GM19043 (cell line): Measurements from ENCODE around the gene SRGAP1.
"Not testable (repeated sequence)": the region's sequence is repeated elsewhere in the genome, so short reads cannot be mapped to it uniquely, and the experiment has no call there.

ENCODE experiments used
- ATAC-seq: cut with Tn5 transposase; IDR thresholded peaks from one replicate; pipeline ENCODE4 v1.9.1; 2021; ENCODE audit warnings: low read depth; ENCODE audit not compliant: unreplicated experiment

SRGAP1 gene

GRCh38 chr12:63863658-63864453 lies 19.4 kb downstream of the SRGAP1 start:
- no peak for ATAC-seq

- no peak for ATAC-seq
Observed at GRCh38 chr12:63864454-63864706, 19.9 kb downstream of the SRGAP1 start.

DNA sequence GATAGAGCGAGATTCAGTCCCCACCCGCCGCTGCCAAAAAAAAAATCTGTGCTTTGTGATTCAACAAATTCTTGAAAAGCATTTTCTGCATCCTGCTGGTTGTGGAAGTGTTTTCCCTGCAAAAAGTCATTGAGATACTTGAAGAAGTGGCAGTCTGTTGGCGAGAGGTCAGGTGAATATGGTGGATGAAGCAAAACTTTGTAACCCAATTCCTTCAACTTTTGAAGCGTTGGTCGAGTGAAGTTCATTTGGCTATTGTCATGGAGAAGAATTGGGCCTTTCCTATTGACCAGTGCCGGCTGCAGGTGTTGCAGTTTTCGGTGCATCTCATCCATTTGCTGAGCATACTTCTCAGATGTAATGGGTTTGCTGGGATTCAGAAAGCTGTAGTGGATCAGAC lies 20.9 kb downstream of the SRGAP1 start:
- ATAC-seq = no peak

DNA sequence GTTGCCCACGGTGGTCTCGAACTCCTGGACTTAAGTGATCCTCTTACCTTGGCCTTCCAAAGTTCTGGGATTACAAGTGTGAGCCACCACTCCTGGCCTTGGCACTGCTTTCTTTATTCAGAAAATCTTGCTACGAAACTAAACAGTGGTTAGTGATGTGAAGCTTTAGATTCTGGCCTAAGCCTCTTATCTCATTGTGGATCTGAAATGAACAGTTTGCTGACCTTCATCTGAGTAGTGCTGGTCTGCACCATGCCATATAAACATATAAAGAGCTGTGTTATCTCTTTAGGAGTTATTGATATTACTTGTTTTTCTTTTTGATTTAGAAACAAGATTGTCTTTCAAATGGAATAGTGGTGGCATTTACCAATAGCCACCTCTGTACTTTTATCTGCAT lies 22.6 kb downstream of the SRGAP1 start:
- no peak for ATAC-seq

GRCh38 chr12:63869656-63870055 lies 25.2 kb downstream of the SRGAP1 start:
- ATAC-seq = no peak

GRCh38 chr12:63870838-63871237 lies 26.3 kb downstream of the SRGAP1 start:
- ATAC-seq = no peak

- no peak for ATAC-seq
Observed at GRCh38 chr12:63874897-63875480, 30.5 kb downstream of the SRGAP1 start.

DNA sequence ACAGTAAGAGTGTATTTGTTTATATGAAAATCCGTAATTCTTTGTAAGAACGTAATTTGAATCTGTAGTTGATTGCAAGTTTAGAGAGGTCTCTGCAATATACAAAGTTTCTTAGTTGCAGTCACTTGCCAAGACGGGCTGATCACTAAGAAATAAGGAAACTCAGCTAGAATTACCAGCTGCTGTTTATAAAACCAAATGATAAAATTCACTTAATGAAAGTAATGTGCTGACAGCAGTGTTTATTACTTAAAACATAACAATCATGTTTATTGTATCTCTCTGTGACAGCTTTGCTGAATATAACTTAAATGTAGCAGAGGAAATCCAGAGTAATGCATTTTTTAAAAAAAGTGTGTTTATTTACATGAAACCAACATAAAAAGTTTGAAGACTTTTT lies 31.2 kb downstream of the SRGAP1 start:
- no peak for ATAC-seq

DNA sequence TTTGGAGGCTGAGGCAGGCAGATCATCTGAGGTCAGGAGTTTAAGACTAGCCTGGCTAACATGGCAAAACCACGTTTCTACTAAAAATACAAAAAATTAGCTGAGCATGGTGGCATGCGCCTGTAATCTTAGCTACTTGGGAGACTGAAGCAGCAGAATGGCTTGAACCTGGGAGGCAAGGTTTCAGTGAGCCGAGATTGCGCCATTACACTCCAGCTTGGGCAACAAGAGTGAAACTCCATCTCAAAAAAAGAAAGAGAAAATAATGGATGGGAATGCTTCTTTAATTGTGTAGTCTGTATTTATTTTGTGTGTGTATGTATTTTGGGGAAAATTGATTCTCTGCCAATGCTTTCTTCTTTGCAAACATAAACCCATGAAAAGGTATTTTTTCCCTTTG lies 32.5 kb downstream of the SRGAP1 start:
- no peak for ATAC-seq

- ATAC-seq = no peak
Observed at GRCh38 chr12:63877693-63878092, 33.2 kb downstream of the SRGAP1 start.

DNA sequence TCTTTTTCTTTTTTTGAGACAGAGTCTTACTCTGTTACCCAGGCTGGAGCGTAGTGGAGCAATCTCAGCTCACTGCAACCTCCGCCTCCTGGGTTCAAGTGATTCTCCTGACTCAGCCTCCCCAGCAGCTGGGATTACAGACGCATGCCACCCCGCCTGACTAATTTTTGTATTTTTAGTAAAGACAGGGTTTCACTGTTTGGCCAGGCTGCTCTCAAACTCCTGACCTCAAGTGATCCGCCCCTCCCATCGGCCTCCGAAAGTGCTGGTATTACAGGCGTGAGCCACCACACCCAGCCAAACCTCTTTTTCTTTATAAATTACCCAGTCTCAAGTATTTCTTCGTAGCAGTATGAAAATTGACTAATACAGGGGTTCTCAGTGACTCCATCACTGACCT lies 35.7 kb downstream of the SRGAP1 start:
- not testable (repeated sequence) for ATAC-seq

- no peak for ATAC-seq
Observed at GRCh38 chr12:63880742-63881263, 36.3 kb downstream of the SRGAP1 start.

DNA sequence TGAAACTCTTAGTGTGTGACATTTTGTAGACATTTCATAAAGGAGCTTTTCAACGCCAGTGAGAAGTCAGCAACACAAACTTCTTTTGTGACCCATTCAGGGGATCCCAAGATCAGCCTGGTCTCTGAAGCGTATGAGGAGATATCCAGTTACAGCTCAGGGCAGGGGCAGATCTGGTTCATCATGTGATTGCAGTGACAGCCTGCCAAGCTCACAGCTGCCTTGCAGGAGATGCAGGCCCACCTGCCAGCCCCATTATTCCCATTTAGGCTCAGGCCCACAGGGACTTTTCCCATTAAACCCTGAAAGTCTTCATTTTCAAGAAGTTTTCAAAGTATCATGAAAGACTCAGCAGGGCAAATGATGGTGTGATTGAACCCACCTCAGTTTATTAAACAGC lies 38.3 kb downstream of the SRGAP1 start:
- ATAC-seq = no peak

- no peak for ATAC-seq
Observed at GRCh38 chr12:63885401-63885800, 40.9 kb downstream of the SRGAP1 start.

DNA sequence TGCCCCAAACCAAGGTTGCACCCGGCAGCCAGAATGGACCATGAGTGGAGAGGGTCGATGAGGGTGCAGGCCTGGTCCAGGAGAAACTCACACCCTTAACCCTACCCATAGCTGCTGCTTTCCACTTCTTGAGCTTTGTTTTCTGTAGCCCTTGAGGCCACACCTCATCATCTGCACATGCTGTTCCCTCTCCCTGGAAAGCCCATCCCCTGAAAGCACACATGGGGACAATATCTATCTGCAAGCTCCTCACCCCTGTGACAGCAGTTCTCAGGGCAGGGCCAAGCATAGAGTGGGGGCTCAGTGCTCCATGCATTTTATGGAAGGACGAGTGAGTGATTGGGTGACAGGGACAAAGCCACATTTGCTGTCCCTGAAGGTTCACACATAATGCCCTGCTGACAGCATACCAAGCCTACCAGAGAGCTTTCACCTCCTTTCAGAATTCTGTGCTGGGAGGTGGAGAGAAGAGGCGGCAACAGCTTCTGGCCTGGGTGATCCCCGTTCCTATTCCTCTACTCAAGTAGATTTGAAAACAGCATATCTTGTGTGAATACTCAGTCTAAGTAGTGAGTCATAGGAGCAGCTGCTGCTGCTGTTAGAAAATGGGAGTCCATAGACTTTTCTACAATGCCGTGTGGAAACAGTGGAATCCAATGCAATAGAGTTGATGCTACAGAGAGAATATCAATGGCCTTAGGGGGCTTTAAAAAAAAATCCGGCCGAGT lies 44.6 kb downstream of the SRGAP1 start:
- ATAC-seq = no peak

- ATAC-seq = no peak
Observed at GRCh38 chr12:63889721-63890509, 45.4 kb downstream of the SRGAP1 start.

DNA sequence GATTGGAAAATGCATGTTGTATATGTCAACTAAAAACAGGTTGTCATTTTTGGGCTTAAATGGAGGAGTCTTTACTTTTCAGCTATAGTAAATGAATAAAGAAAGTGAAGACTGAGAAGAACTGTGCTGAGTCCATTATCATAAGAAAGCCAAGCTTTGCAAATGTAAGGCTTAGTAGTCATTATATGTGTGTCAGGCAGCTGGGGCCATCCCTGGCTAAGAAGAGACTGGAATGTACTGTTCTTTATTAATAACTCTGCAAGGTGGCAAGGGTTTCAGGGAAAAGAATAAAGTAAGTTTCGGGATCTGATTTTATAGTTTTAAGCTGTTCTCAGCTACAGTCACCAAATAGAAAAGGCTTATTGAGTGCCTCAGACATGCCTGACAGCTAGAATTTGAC lies 48.7 kb downstream of the SRGAP1 start:
- ATAC-seq = no peak

DNA sequence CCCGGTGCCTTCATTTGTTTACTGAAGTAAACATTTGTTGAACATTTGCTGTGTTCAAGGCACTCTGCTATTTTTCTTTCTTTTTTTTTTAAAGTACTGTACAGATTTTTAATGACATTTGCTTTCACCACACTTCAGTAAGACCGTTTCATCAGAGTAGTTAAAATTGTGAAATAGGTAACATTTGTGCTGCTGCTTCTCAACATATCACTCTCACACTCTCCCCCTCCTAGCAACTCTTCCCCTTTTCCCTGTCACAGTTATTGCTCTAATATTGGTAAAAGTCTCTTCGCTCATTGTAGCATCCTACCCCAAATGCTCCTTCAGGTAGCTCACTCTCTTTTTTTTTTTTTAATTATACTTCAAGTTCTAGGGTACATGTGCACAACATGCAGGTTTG lies 49.6 kb downstream of the SRGAP1 start:
- ATAC-seq = no peak

DNA sequence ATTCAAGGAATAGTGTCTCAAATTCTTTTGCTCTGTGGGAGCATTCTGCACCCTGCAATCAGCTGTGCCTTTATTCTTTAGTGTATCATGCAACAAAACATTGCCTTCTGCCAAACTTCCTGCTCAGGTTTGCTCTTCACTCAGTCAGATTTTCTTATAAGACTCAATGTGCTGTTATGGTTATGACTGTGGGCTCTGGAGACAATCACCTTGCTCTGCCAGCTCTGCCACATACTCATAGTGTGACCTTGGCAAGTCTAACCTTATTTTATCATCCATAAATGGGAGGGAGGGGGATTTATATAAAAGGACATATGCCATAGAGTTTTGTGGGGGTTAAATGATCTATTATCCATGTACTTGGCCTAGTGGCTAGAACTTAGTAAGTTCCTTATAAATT lies 51.3 kb downstream of the SRGAP1 start:
- ATAC-seq = no peak

DNA sequence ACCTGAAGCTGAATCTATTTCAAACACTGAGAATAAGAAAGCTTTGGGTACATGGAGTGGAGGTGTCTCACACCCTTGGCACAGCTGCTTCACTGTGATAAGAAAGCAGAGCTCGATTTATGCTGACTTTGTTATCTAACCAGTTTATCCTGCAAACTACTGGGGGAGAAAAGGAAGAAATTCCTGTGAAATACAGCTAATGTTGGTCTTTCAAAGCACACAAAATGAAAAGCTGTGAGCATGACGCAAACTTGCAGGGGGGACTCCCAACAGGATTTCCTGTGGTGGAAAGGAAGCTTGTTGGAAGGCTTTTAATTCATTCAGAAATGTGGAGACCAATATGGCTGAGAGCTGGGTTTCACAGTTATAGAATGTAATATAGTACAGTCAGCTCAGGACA lies 53.4 kb downstream of the SRGAP1 start:
- no peak for ATAC-seq

GRCh38 chr12:63898764-63899337 lies 54.4 kb downstream of the SRGAP1 start:
- no peak for ATAC-seq
